Hypothalamus (tissue), 51 donors: ENCODE data around the gene IRGM.

Experiments used
- DNase-seq, 51 donors: peaks; one replicate each; lab custom pipeline; 2025; lab: John Stamatoyannopoulos, UW

The IRGM gene

GRCh38 chr5:150895431-150896428, 49.4 kb downstream of the IRGM start:
- no peak for DNase-seq
